Type B pancreatic cell (in vitro differentiated cells): Measurements from ENCODE around the gene MNT. TPM values are rescaled to one million over a fixed set of nuclear protein-coding genes. Genes with fewer than 3 reads are reported as not detected.

ENCODE experiments used
- DNase-seq: peaks from one replicate; pipeline ENCODE4 v3.0.0; 2021; ENCODE audit warnings: mixed read lengths; ENCODE audit not compliant: unreplicated experiment; ENCODE audit errors: extremely low spot score
- H3K27ac Mint-ChIP-seq: 2 replicates; pipeline ENCODE4 v1.8.0; 2021; ENCODE audit warnings: mild to moderate bottlenecking, mixed read lengths
- H3K27me3 Mint-ChIP-seq: 2 replicates; pipeline ENCODE4 v1.8.0; 2021; ENCODE audit warnings: mixed read lengths
- H3K36me3 Mint-ChIP-seq: 2 replicates; pipeline ENCODE4 v1.8.0; 2021; ENCODE audit warnings: mixed read lengths
- H3K4me1 Mint-ChIP-seq: one replicate; pipeline ENCODE4 v1.8.0; 2021; ENCODE audit warnings: mixed read lengths; ENCODE audit not compliant: unreplicated experiment
- H3K4me3 Mint-ChIP-seq: 2 replicates; pipeline ENCODE4 v1.8.0; 2021; ENCODE audit warnings: mild to moderate bottlenecking, mixed read lengths
- H3K9me3 Mint-ChIP-seq: 2 replicates; pipeline ENCODE4 v1.8.0; 2021; ENCODE audit warnings: mixed read lengths
- CTCF ChIP-seq: fragments of 200-600 bp; sonication (generic); conservative IDR thresholded peaks from 2 replicates; pipeline ENCODE4 v1.5.0; 2021; ENCODE audit warnings: antibody characterized with exemption, mild to moderate bottlenecking
- total RNA-seq: library from RNA; stranded (reverse); gene quantifications from 2 replicates; pipeline ENCODE4 v1.2.1, GENCODE V29; 2021; ENCODE audit warnings: low replicate concordance

MNT gene
- total RNA-seq, 1 donor from 2014 or later, result 26.9 TPM

GRCh38 chr17:2421315-2422147, 20.7 kb upstream of the MNT start:
- Mint-ChIP-seq H3K27me3 (no peaks in the 10 kb centered on the region), H3K4me1 (peaks cover 10% of the 10 kb centered on the region), H3K27ac (no peak overlapping the region), H3K9me3 (no peaks in the 10 kb centered on the region), H3K4me3 (no peak overlapping the region), H3K36me3 (peaks cover 17% of the 10 kb centered on the region)
- DNase-seq, result no peak
- peak; percentile 49 for TF ChIP-seq CTCF

DNA sequence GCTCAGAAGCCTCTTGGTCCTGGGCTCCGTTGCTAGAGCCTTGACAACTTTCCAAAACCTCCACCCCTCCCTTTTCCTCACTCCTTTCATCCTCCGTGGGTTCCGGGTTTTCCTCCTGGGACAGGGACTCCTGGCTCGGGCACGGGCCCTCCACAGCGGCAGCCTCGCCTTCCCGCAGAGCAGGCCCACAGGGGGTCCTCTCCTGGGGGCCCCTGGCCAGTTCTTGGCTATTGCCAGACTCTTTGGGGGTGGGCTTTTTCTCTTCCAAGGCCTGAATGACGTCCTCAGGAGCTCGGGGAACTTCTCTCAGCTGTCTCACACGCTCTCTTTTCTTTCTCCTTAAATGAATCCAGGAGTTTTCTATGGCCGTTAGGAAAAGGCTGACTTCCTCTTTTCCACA, 19.3 kb upstream of the MNT start:
- Mint-ChIP-seq H3K9me3 (no peaks in the 10 kb centered on the region), H3K36me3 (peaks cover 14% of the 10 kb centered on the region), H3K27me3 (no peaks in the 10 kb centered on the region), H3K4me1 (peaks cover 16% of the 10 kb centered on the region), H3K27ac (no peak overlapping the region), H3K4me3 (no peak overlapping the region)
- DNase-seq, result no peak
- no peak for TF ChIP-seq CTCF

GRCh38 chr17:2419486-2419885, 18.6 kb upstream of the MNT start:
- Mint-ChIP-seq H3K27me3 (no peaks in the 10 kb centered on the region), H3K9me3 (no peaks in the 10 kb centered on the region), H3K36me3 (peaks cover 11% of the 10 kb centered on the region), H3K4me1 (peaks cover 16% of the 10 kb centered on the region), H3K4me3 (no peak overlapping the region), H3K27ac (no peak overlapping the region)
- TF ChIP-seq CTCF, result no peak
- no peak for DNase-seq

DNA sequence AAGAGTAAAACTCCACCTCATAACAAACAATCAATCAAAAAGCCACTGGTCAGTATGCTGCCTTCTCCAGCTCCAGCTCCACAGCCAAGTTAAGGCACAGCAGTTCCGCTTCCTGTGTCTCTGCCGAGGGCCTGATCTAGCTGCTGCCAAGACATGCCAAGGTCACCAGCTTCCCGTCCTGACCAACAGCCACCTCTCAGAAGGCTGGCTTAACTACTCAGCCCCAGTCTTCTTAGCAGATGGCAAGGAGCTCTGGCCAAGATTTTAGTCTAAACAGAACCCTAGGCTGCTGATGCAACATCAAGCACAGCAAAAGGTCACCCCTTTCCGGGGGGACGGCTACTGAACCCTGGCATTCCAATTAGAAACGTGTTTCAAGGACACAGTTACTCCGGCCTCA, 17.7 kb upstream of the MNT start:
- peaks cover 14% of the 10 kb centered on the region for H3K36me3 Mint-ChIP-seq
- H3K9me3 Mint-ChIP-seq, result no peaks in the 10 kb centered on the region
- H3K4me1 Mint-ChIP-seq, result peaks cover 14% of the 10 kb centered on the region
- DNase-seq, result no peak
- no peak overlapping the region for H3K27ac Mint-ChIP-seq
- H3K27me3 Mint-ChIP-seq, result no peaks in the 10 kb centered on the region
- no peak overlapping the region for H3K4me3 Mint-ChIP-seq
- TF ChIP-seq CTCF, result no peak

- no peak overlapping the region for H3K4me3 Mint-ChIP-seq
- peaks cover 10% of the 10 kb centered on the region for H3K4me1 Mint-ChIP-seq
- H3K9me3 Mint-ChIP-seq, result no peaks in the 10 kb centered on the region
- H3K27ac Mint-ChIP-seq, result no peak overlapping the region
- DNase-seq, result peak; percentile 93
- H3K27me3 Mint-ChIP-seq, result no peaks in the 10 kb centered on the region
- H3K36me3 Mint-ChIP-seq, result peaks cover 14% of the 10 kb centered on the region
- peak; percentile 99 for TF ChIP-seq CTCF
These were observed 15.3 kb upstream of the MNT start for GRCh38 chr17:2416010-2416734.
